Tibial nerve (tissue), 4 donors: ENCODE data around the gene MARCHF10. TPM values are rescaled to one million over a fixed set of nuclear protein-coding genes. Genes with fewer than 3 reads are reported as not detected.

Experiments used
- DNase-seq, 2 donors: peaks; one replicate each; pipeline ENCODE4 v3.0.0-alpha.2; 2019; ENCODE audit warnings: low spot score in 2 of 2
- H3K27ac ChIP-seq, 4 donors: fragments of 200-600 bp; sonication (generic) in 3 of 4; one replicate each; pipeline ENCODE4 v1.5.1; 2017 to 2019; ENCODE audit warnings: mild to moderate bottlenecking in 1 of 4
- H3K27me3 ChIP-seq, 2 donors: fragments of 200-600 bp; sonication (generic) in 1 of 2; one replicate each; pipeline versions ENCODE4 v1.5.1 to v1.6.0; 2017 to 2019
- H3K36me3 ChIP-seq, 3 donors: fragments of 200-600 bp; sonication (generic); one replicate each; pipeline ENCODE4 v1.5.1; 2018 to 2019
- H3K4me1 ChIP-seq, 4 donors: fragments of 200-600 bp; sonication (generic) in 3 of 4; one replicate each; pipeline ENCODE4 v1.5.1; 2017 to 2019
- H3K4me3 ChIP-seq, 4 donors: fragments of 200-600 bp; sonication (generic) in 3 of 4; one replicate each; pipeline ENCODE4 v1.5.1; 2017 to 2019; ENCODE audit warnings: mild to moderate bottlenecking in 1 of 4, moderate library complexity in 1 of 4
- H3K9me3 ChIP-seq, 4 donors: fragments of 200-600 bp; sonication (generic) in 3 of 4; one replicate each; pipeline ENCODE4 v1.5.1; 2017 to 2019
- CTCF ChIP-seq, 5 experiments: fragments of 200-600 bp in 3 of 5; fragments of 450-650 bp in 2 of 5; sonication (generic) in 3 of 5; IDR thresholded peaks; one replicate each; pipeline ENCODE4 v1.5.1; 2016 to 2019; ENCODE audit warnings: antibody characterized with exemption in 5 of 5, mild to moderate bottlenecking in 3 of 5, moderate library complexity in 2 of 5
- EP300 ChIP-seq, 2 donors: sonication (generic); formaldehyde crosslinking; IDR thresholded peaks; one replicate each; pipeline ENCODE4 v1.6.1; 2017; ENCODE audit warnings: antibody characterized with exemption in 2 of 2, mild to moderate bottlenecking in 1 of 2
- POLR2A ChIP-seq, 2 donors: fragments of 450-650 bp; IDR thresholded peaks; one replicate each; pipeline ENCODE4 v1.6.1; 2017; ENCODE audit warnings: antibody characterized with exemption in 2 of 2, mild to moderate bottlenecking in 2 of 2, moderate library complexity in 2 of 2
- WGBS, 2 donors: methylation state at CpG; one replicate each; pipeline ENCODE4 v1.1.5; 2018; 5-methylcytosine and 5-hydroxymethylcytosine counted together
- total RNA-seq, 4 donors: library from RNA; depleted of rRNA; stranded (reverse); fragments of >200 nt; gene quantifications; one replicate each; pipeline ENCODE4 v1.1.0, GENCODE V29; 2016

The MARCHF10 gene
- total RNA-seq, 4 donors from 2014 or later, result 1.8 to 11.7 (median 3.6) TPM

GRCh38 chr17:62724398-62725146 is 83.5 kb downstream of the MARCHF10 start:
- Histone ChIP-seq H3K27ac (no peak overlapping the region), H3K4me1 (no peaks in the 10 kb centered on the region), H3K27me3 (no peaks in the 10 kb centered on the region), H3K4me3 (no peak overlapping the region), H3K9me3 (no peaks in the 10 kb centered on the region), H3K36me3 (no peaks in the 10 kb centered on the region)
- 59 to 61% methylated on average over 16 of the region's 16 CpGs for WGBS, 2 donors
- no peak for DNase-seq
- TF ChIP-seq POLR2A (IDR thresholded peaks at IDR 0.05) (no peak), EP300 (IDR thresholded peaks at IDR 0.05) (no peak), CTCF (IDR thresholded peaks at IDR 0.05) (no peak)

- Histone ChIP-seq H3K27me3 (no peaks in the 10 kb centered on the region), H3K36me3 (no peaks in the 10 kb centered on the region), H3K27ac (no peak overlapping the region), H3K4me3 (no peak overlapping the region), H3K9me3 (no peaks in the 10 kb centered on the region), H3K4me1 (no peaks in the 10 kb centered on the region)
- WGBS, 2 donors, result 67 to 73% methylated on average over 7 of the region's 7 CpGs
- TF ChIP-seq POLR2A (IDR thresholded peaks at IDR 0.05) (no peak), EP300 (IDR thresholded peaks at IDR 0.05) (no peak), CTCF (IDR thresholded peaks at IDR 0.05) (no peak)
- DNase-seq, result no peak
Measured at GRCh38 chr17:62723842-62724241, 84.3 kb downstream of the MARCHF10 start.

- H3K36me3 ChIP-seq, result no peaks in the 10 kb centered on the region
- H3K9me3 ChIP-seq, result no peaks in the 10 kb centered on the region
- no peaks in the 10 kb centered on the region for H3K4me1 ChIP-seq
- TF ChIP-seq POLR2A (IDR thresholded peaks at IDR 0.05) (no peak), CTCF (IDR thresholded peaks at IDR 0.05) (no peak), EP300 (IDR thresholded peaks at IDR 0.05) (no peak)
- WGBS, 2 donors, result 39 to 44% methylated on average over 1 of the region's 1 CpG
- DNase-seq, result no peak
- H3K27me3 ChIP-seq, result no peaks in the 10 kb centered on the region
- H3K4me3 ChIP-seq, result no peak overlapping the region
- H3K27ac ChIP-seq, result no peak overlapping the region
Measured at GRCh38 chr17:62722625-62723024, 85.5 kb downstream of the MARCHF10 start.

- TF ChIP-seq POLR2A (IDR thresholded peaks at IDR 0.05), result no peak
- peak in 1 of 5 experiments; percentile 11 for TF ChIP-seq CTCF (IDR thresholded peaks at IDR 0.05)
- WGBS, 2 donors, result 86 to 93% methylated on average over 3 of the region's 3 CpGs
- Histone ChIP-seq H3K9me3 (no peaks in the 10 kb centered on the region), H3K4me1 (no peaks in the 10 kb centered on the region), H3K4me3 (no peak overlapping the region), H3K27ac (no peak overlapping the region), H3K27me3 (no peaks in the 10 kb centered on the region), H3K36me3 (no peaks in the 10 kb centered on the region)
- no peak for DNase-seq
Measured at GRCh38 chr17:62720126-62720850, 87.8 kb downstream of the MARCHF10 start.

- no peak overlapping the region for H3K4me3 ChIP-seq
- TF ChIP-seq EP300 (IDR thresholded peaks at IDR 0.05) (no peak), CTCF (IDR thresholded peaks at IDR 0.05) (no peak), POLR2A (IDR thresholded peaks at IDR 0.05) (no peak)
- 88 to 91% methylated on average over 1 of the region's 1 CpG for WGBS, 2 donors
- no peak for DNase-seq
- H3K27me3 ChIP-seq, result no peaks in the 10 kb centered on the region
- H3K27ac ChIP-seq, result no peak overlapping the region
- no peaks in the 10 kb centered on the region for H3K36me3 ChIP-seq
- H3K9me3 ChIP-seq, result no peaks in the 10 kb centered on the region
- H3K4me1 ChIP-seq, result no peaks in the 10 kb centered on the region
Measured at GRCh38 chr17:62719586-62719985, 88.5 kb downstream of the MARCHF10 start.
